Activated CD8-positive, alpha-beta memory T cell treated with anti-CD3 and anti-CD28 coated beads for 24 hours (primary cell): ENCODE measurements around the gene SH2B3.
"Not testable (repeated sequence)": the region's sequence is repeated elsewhere in the genome, so short reads cannot be mapped to it uniquely, and the experiment has no call there.

ENCODE experiments used
- DNase-seq: peaks from one replicate; pipeline ENCODE4 v3.0.0-alpha.2; 2020

SH2B3 gene

DNA sequence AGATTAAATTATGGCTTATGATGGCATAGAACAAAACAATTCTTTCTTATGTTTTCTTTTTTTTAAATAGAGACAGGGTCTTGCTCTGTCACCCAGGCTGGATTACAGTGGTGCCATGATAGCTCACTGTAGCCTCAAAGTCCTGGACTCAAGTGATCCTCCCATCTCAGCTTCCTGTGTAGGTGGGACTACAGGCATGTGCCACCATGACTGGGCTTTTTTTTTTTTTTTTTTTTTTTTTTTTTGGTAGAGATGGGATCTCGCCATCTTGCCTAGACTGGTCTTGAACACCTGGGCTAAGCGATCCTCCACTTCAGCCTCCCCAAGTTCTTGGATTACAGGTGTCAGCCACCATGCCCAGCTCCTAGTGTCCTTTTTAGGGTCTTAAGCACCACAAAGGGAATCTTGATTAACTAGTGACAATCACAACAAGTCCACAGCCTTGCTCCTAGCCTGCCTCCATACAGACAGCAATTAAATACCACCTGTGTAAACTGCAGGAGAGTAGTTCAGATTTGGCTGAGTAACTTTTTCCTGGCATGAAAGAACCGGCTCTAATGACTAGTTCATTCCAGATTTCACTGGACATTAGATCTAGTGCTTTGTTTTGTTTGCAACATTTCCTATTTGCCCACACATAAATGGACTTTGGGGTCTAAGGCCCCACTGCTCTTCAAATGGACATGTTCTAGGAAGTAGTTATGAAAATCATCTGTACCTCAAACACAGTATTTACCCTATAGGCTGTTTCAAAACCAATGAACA lies 61.6 kb downstream of the SH2B3 start:
- DNase-seq = no peak

DNA sequence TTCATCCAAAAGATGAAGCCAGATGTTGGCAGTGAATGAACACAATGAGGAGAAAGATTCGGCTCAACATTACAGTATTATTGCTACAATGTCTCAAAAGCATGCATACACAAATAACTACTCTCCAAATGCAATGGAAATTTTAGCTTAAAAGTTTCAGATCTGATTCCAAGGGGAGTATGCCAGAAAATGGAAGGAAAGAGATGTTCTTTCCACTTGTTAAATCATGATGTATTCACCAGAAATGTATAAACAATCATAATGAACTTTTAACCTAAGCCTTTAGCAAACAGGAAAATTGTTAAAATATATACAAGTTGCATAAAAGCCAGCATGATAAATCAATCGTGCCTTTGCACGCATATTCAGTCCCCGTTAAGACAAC lies 62.1 kb downstream of the SH2B3 start:
- DNase-seq = no peak

DNA sequence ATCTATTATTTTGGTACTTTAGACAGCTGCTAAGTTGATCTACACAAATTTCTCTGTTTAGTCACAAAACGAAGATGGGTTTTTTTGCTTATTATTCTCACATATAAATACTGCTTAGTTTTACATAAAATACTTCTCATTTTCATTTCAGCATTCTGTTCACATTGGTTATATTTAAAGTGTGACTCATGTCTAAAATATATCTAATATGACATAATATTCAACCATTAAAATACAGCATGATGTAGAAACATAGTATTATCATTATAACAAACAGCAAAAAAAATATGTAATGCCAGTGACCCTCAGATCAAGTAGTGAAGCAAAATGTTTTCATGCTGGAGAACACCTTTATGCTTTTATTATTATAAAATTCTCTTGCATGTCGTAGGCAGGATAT lies 63.7 kb downstream of the SH2B3 start:
- DNase-seq = no peak

DNA sequence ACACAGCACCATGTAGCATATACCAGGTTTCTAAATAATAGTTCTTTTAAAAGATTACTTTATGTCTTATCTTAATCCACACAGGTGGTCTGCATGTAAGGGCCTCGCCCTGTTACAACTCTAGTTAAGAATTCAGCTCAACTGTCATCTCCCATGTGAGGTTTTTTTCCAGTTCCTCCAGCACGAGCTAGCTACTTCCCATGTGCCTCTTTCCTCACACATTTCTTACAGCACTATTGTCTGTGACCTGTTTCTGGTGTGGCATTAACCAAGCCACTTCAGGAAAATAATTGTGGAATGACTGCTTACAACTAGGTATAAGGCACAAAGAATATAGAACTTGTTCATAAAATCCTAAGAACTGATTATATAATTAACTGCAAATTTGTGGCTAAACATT lies 65.5 kb downstream of the SH2B3 start:
- no peak for DNase-seq

DNA sequence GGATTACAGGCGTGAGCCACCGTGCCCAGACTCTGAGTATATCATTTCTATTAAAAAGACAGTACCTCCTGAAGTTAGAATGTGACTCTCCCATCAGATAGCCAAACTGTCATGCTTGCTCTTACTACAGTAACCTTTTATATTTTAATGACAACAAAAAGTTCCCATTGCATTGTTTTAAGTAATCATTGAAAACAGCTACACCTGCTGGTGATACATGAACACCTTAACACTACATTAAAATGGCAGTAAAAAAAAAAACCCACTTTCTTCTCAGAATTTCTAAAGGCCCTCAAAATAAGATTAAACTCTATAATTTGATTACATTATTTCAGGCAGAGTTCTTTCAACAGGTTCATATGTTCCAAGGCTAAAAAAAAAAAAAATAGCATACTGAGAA lies 76.7 kb downstream of the SH2B3 start:
- no peak for DNase-seq

DNA sequence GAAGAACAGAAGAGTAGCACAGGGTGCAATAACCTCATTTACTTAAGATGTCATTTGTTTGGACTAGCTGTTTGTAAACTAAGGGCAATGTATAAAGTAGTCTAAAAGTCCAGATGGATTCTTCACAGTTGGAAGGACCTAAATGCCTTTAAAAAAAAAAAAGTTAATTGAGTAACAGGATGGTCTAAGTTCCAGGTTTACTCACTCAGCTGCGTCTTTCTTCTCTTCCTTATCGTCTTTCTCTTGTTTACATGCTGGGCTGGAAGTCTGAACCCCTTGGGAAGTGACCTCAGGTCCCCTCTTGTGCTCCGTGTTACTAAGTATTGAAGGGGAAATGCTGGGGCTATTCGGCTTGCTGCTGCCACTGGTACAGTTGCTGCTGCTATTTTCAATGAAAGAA lies 82.5 kb downstream of the SH2B3 start:
- no peak for DNase-seq

DNA sequence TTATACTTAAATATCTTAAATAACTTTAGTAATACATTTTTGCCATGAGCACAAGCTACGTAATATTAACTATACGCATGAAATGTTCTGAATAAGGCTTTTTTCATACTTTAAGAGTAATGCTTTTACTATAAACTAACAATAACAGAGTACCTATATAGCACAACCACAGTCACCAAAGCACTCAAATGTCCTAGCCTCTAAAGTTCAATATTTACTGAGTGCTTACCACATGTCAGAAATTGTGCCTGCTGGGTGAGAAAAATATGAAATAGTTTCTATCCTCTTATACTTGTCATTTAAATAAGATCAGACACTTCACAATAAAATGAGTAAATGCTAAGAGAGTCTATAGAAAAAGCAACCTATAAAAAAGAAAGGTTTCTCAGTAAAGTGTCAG lies 83.1 kb downstream of the SH2B3 start:
- no peak for DNase-seq

DNA sequence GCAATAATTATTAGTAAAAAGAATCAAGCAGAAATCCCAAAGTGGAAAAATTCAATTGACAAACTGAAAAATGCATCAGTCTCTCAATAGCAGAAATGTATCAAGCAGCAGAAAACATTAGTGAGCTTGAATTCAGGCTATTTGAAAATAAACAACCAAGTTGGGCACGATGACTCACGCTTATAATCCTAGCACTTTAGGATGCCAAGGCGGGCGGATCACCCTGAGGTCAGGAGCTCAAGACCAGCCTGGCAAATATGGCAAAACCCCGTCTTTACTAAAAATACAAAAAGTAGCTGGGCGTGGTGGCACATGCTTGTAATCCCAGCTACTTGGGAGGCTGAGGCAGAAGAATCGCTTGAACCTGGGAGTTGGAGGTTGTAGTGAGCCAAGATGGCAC lies 87.3 kb downstream of the SH2B3 start:
- DNase-seq = not testable (repeated sequence)

DNA sequence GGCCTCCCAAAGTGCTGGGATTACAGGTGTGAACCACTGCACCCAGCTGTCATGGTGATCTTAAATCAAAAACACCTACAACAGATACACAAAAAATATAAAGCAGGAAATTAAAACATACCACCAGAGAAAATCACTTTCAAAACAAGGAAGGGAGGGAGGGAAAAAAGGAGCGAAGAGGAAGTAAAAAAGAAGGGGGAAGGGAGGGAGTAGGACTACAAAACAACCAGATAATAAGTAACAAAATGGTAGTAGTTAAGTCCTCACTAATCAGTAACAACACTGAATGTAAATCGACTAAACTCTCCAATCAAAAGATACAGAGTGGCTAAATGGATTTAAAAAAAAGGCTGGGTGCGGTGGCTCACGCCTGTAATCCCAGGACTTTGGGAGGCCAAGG lies 89.0 kb downstream of the SH2B3 start:
- no peak for DNase-seq
